AG04449 (cell line): ENCODE data around the gene PACSIN1.

ENCODE experiments used
- CTCF ChIA-PET: fragments of 350-600 bp; formaldehyde crosslinking; extraction: SDS; loops from one replicate; lab custom pipeline; 2021; ENCODE audit warnings: antibody characterized with exemption; lab: Yijun Ruan, JAX
- POLR2A ChIA-PET: fragments of 400-600, 350-600 bp; formaldehyde crosslinking; extraction: SDS; loops from one replicate; lab custom pipeline; 2020; ENCODE audit warnings: antibody characterized with exemption, inconsistent platforms; lab: Yijun Ruan, JAX
- DNase-seq: peaks from one replicate; pipeline ENCODE4 v3.0.0-alpha.2; 2010; ENCODE audit warnings: low read depth, low spot score
- H3K4me3 ChIP-seq: 2 replicates; pipeline ENCODE4 v1.5.1; 2011; ENCODE audit warnings: low read depth, mild to moderate bottlenecking, control low read depth, low read length
- TF ChIP-seq, protein P1 (sequence below): IDR thresholded peaks from one replicate; pipeline ENCODE4 v1.5.1; 2011; ENCODE audit warnings: mild to moderate bottlenecking, moderate library complexity, low read length, control low read depth, inconsistent platforms; ENCODE audit not compliant: insufficient read depth; ENCODE audit errors: missing control alignments

Gene PACSIN1

DNA sequence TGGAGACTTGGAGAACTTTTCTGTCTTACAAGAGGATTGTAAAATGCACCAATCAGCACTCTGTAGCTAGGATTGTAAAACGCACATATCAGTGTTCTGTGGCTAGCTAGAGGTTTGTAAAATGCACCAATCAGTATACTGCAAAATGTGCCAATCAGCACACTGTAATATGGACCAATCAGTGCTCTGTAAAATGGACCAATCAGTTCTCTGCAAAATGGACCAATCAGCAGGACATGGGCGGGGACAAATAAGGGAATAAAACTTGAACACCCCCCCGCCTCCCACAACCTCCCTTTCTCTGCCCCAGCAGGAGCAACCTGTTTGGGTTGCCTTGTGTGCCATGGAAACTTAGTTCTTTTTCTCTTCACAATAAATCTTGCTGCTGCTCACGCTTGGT is 27.2 kb upstream of the PACSIN1 start:
- POLR2A ChIA-PET, result no interaction called here
- no peak for DNase-seq
- TF ChIP-seq, protein P1, sequence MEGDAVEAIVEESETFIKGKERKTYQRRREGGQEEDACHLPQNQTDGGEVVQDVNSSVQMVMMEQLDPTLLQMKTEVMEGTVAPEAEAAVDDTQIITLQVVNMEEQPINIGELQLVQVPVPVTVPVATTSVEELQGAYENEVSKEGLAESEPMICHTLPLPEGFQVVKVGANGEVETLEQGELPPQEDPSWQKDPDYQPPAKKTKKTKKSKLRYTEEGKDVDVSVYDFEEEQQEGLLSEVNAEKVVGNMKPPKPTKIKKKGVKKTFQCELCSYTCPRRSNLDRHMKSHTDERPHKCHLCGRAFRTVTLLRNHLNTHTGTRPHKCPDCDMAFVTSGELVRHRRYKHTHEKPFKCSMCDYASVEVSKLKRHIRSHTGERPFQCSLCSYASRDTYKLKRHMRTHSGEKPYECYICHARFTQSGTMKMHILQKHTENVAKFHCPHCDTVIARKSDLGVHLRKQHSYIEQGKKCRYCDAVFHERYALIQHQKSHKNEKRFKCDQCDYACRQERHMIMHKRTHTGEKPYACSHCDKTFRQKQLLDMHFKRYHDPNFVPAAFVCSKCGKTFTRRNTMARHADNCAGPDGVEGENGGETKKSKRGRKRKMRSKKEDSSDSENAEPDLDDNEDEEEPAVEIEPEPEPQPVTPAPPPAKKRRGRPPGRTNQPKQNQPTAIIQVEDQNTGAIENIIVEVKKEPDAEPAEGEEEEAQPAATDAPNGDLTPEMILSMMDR, result no peak
- no peak overlapping the region for H3K4me3 ChIP-seq
- CTCF ChIA-PET, result no interaction called here

DNA sequence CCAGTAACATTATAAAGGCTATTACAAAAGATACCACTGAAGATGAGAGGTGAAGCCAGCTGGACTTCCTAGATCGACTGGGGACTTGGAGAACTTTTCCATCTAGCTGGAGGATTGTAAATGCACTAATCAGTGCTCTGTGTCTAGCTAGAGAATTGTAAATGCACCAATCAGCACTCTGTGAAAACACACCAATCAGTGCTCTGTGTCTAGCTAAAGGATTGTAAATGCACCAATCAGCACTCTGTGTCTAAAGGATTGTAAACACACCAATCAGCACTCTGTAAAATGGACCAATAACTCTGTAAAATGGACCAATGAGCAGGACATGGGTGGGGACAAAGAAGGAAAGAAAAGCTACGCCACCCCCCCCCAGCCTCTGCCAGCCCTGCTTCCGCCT is 26.4 kb upstream of the PACSIN1 start:
- ChIA-PET POLR2A (no interaction called here), CTCF (no interaction called here)
- no peak overlapping the region for H3K4me3 ChIP-seq

DNA sequence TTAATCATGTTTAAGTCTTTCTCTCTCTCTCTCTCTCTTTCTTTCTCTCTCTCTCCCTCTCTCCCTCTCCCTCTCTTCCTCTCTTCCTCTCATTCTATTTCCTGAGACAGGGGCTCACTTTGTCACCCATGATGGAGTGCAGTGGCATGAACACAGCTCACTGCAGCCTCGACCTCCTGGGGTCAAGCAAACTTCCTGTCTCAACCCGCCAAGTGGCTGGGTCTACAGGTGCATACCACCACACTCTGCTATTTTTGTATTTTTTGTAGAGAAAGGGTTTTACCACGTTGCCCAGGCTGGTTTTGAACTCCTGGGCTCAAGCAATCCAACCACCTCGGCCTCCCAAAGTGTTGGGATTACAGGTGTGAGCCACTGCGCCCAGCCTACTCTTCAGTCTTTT is 24.4 kb upstream of the PACSIN1 start:
- TF ChIP-seq, protein P1, result no peak
- CTCF ChIA-PET, result no interaction called here
- POLR2A ChIA-PET, result no interaction called here
- no peak overlapping the region for H3K4me3 ChIP-seq
- no peak for DNase-seq

More for the DNA sequence above, 26.4 kb upstream of the PACSIN1 start:
- no peak for DNase-seq
- TF ChIP-seq, protein P1, result no peak

DNA sequence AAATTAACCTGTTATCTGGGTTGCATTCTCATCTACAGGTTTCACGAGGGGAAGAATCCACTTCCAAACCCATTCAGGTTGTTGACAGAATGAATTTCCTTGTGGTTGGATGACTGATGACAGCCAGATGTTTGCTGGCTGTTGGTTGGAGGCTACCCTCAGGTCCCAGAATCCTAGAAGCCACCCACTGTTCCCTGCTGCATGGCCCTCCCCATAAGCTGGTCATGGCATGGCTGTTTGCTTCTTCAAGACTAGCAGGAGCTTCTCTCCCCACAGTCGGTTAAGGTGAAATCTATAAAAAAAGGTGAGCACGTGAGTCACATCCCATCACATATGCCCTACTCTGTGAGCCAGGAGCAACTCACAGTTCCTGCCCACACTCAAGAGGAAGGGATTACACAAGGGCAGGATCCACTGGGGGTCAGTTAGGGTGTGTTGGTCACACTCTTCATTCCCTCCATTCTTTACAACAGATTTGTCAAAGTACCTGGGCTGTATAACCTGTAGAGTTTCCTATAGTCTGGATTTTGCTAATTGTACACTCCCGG is 20.5 kb upstream of the PACSIN1 start:
- ChIA-PET POLR2A (no interaction called here), CTCF (interaction anchor here (0.7 kb wide), 1 partner anchor 541 kb away, joined by 3 read pairs; no protein-coding TSS in a partner anchor)
- TF ChIP-seq, protein P1, result no peak
- H3K4me3 ChIP-seq, result no peak overlapping the region
- no peak for DNase-seq

DNA sequence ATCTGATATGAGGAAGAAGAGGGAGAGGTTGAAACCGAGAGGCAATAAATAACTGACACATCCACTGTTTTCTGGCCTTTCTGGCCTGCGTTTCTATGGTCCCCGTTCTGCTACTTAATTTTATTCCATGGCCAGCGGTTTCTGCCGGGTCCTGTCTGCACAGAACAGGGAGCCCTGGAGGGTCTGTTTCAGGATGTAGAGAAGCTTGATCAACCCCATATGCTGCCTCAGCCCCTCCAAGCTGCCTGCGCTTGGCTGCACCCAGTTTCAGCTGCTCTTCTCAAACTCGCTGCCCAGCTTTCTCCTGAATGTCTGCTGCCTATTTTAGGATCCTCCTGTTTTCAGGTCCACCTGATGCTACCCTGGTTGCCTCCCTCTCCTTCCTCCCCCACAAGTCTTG is 18.5 kb upstream of the PACSIN1 start:
- no peak for DNase-seq
- POLR2A ChIA-PET, result no interaction called here
- TF ChIP-seq, protein P1, result no peak
- CTCF ChIA-PET, result interaction anchor here (0.8 to 2.2 kb wide), 6 partner anchors 9 to 251 kb away, joined by 3 to 12 read pairs (median 3); no protein-coding TSS in a partner anchor
- no peak overlapping the region for H3K4me3 ChIP-seq

DNA sequence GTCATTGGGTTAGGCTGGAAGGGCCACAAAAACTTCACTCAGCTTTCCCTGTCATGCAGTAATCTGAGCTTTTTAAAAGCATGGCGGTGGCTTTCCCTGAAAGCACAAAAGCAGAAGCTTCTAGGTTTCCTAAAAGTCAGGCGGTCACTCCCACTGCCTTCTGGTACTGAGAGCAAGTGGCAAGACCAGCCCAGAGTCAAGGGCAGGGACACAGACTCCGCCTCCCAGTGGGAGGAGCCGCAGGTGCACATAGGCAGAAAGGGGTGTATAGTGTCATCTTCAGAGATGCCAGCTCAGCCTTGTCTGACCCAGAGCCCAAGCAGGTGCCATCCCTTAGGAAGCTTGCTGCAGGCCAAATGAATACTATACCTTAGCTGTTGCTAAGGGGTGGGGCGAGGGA is 18.0 kb upstream of the PACSIN1 start:
- H3K4me3 ChIP-seq, result no peak overlapping the region
- TF ChIP-seq, protein P1, result no peak
- ChIA-PET POLR2A (no interaction called here), CTCF (interaction anchor here (0.8 to 2.2 kb wide), 5 partner anchors 12 to 252 kb away, joined by 3 to 12 read pairs (median 3); no protein-coding TSS in a partner anchor)
- no peak for DNase-seq
